PC-9 (cell line): Measurements from ENCODE around the gene RGS3.

Source experiments
- CTCF ChIP-seq: fragments of 200-600 bp; sonication (generic); conservative IDR thresholded peaks from 2 replicates; pipeline ENCODE4 v1.6.1; 2017; ENCODE audit warnings: mixed run types, antibody characterized with exemption, mild to moderate bottlenecking, moderate library complexity
- EZH2 ChIP-seq: fragments of 200-600 bp; sonication (generic); IDR thresholded peaks from 2 replicates; pipeline ENCODE4 v1.8.0; 2017; ENCODE audit warnings: antibody characterized with exemption, low read depth

- TF ChIP-seq CTCF (no peak), EZH2 (no peak)
Measured at GRCh38 chr9:113608082-113608685, 144.7 kb downstream of the RGS3 start.
